SK-N-SH (cell line): ENCODE data around the gene ISYNA1. TPM values are rescaled to one million over a fixed set of nuclear protein-coding genes. Genes with fewer than 3 reads are reported as not detected.

Experiments used
- CTCF ChIA-PET: fragments of 300-600, 350-600 bp; formaldehyde crosslinking; extraction: SDS; loops from one replicate; lab custom pipeline; 2021; lab: Yijun Ruan, JAX
- POLR2A ChIA-PET: fragments of 350-600 bp; sonication (Branson Sonifier 250); formaldehyde crosslinking; extraction: SDS; loops from one replicate; lab custom pipeline; 2020; ENCODE audit warnings: antibody characterized with exemption, inconsistent platforms; lab: Yijun Ruan, JAX
- DNase-seq: peaks from one replicate; pipeline ENCODE4 v3.0.0; 2012
- H2AFZ ChIP-seq: fragments of 200-600 bp; sonication (generic); 2 replicates; pipeline ENCODE4 v1.8.1; 2016; ENCODE audit warnings: antibody characterized with exemption, mild to moderate bottlenecking, low read depth
- H3F3A ChIP-seq: fragments of 200-600 bp; sonication (generic); replicated peaks from 2 replicates; pipeline ENCODE3; 2016; ENCODE audit warnings: antibody characterized with exemption, mild to moderate bottlenecking; ENCODE audit not compliant: insufficient read depth
- H3K27ac ChIP-seq, 2 experiments: fragments of 200-500 bp in 1 of 2; fragments of 200-600 bp in 1 of 2; sonication (Bioruptor generic) in 1 of 2; sonication (generic), shearing (Covaris generic) in 1 of 2; 2 replicates each; pipeline versions ENCODE4 v1.5.1 to v1.6.1; 2014 to 2016; ENCODE audit warnings: low read depth in 2 of 2, inconsistent platforms in 1 of 2, low read length in 1 of 2, mild to moderate bottlenecking in 1 of 2, mixed read lengths in 1 of 2
- H3K27me3 ChIP-seq: fragments of 200-600 bp; sonication (generic), shearing (Covaris generic); 2 replicates; pipeline ENCODE4 v1.6.1; 2016; ENCODE audit warnings: mixed run types; ENCODE audit not compliant: insufficient read depth
- H3K36me3 ChIP-seq, 2 experiments: fragments of 200-500 bp in 1 of 2; fragments of 200-600 bp in 1 of 2; sonication (Bioruptor generic) in 1 of 2; sonication (generic) in 1 of 2; replicated peaks in 1 of 2; 2 replicates each; pipeline versions ENCODE3 to v1.5.1; 2014 to 2016; ENCODE audit warnings: low read length in 1 of 2, mild to moderate bottlenecking in 1 of 2; ENCODE audit not compliant: insufficient read depth in 2 of 2, control insufficient read depth in 1 of 2
- H3K4me1 ChIP-seq, 2 experiments: fragments of 200-500 bp in 1 of 2; fragments of 200-600 bp in 1 of 2; sonication (Bioruptor generic) in 1 of 2; sonication (generic), shearing (Covaris generic) in 1 of 2; 2 replicates each; pipeline versions ENCODE4 v1.5.1 to v1.6.1; 2014 to 2016; ENCODE audit warnings: low read depth in 1 of 2, low read length in 1 of 2, mixed run types in 1 of 2; ENCODE audit not compliant: insufficient read depth in 2 of 2, control insufficient read depth in 1 of 2
- H3K4me2 ChIP-seq: fragments of 200-600 bp; sonication (generic), shearing (Covaris generic); 2 replicates; pipeline ENCODE4 v1.6.1; 2017; ENCODE audit warnings: mixed run types
- H3K4me3 ChIP-seq, 2 experiments: fragments of 200-500 bp in 1 of 2; fragments of 200-600 bp in 1 of 2; sonication (Bioruptor generic) in 1 of 2; sonication (generic), shearing (Covaris generic) in 1 of 2; 2 replicates each; pipeline versions ENCODE4 v1.5.1 to v1.8.1; 2014 to 2016; ENCODE audit warnings: low read depth in 2 of 2, inconsistent platforms in 1 of 2, low read length in 1 of 2, mild to moderate bottlenecking in 1 of 2, mixed read lengths in 1 of 2, moderate library complexity in 1 of 2
- H3K79me2 ChIP-seq: fragments of 200-600 bp; sonication (generic); 2 replicates; pipeline ENCODE4 v1.8.1; 2017; ENCODE audit warnings: mild to moderate bottlenecking; ENCODE audit not compliant: insufficient read depth
- H3K9ac ChIP-seq: fragments of 200-600 bp; sonication (generic); 2 replicates; pipeline ENCODE4 v1.6.1; 2017; ENCODE audit warnings: mixed run types
- H3K9me2 ChIP-seq: fragments of 200-600 bp; sonication (generic); 2 replicates; pipeline ENCODE4 v1.6.1; 2017; ENCODE audit warnings: mixed run types
- H3K9me3 ChIP-seq: fragments of 200-600 bp; sonication (generic); 2 replicates; pipeline ENCODE4 v1.6.1; 2017; ENCODE audit warnings: mixed run types, mild to moderate bottlenecking, moderate library complexity
- H4K20me1 ChIP-seq: fragments of 200-600 bp; sonication (generic); 2 replicates; pipeline ENCODE4 v1.6.1; 2017; ENCODE audit warnings: mild to moderate bottlenecking, mixed run types; ENCODE audit not compliant: insufficient read depth
- CHD2 ChIP-seq: fragments of 150-350 bp; IDR thresholded peaks from 2 replicates; pipeline ENCODE4 v1.6.1; 2018; ENCODE audit warnings: low read length; ENCODE audit not compliant: partially characterized antibody
- EP300 ChIP-seq, 2 experiments: IDR thresholded peaks; 2 replicates each; pipeline versions ENCODE4 v1.4.0 to v1.6.1; 2012; ENCODE audit warnings: borderline replicate concordance in 1 of 2, low read depth in 1 of 2, low read length in 1 of 2
- EZH2phosphoT487 ChIP-seq: fragments of 200-600 bp; sonication (generic); IDR thresholded peaks from 2 replicates; pipeline ENCODE4 v1.6.1; 2017; ENCODE audit warnings: low read depth, mixed run types, mild to moderate bottlenecking, antibody characterized with exemption, moderate library complexity, borderline replicate concordance
- GABPA ChIP-seq: IDR thresholded peaks from 2 replicates; pipeline ENCODE4 v1.4.0; 2012; ENCODE audit warnings: low read depth, mild to moderate bottlenecking
- JUND ChIP-seq: IDR thresholded peaks from 2 replicates; pipeline ENCODE4 v1.4.0; 2012
- MAX ChIP-seq: IDR thresholded peaks from 2 replicates; pipeline ENCODE4 v1.4.0; 2012; ENCODE audit warnings: low read depth
- MXI1 ChIP-seq: IDR thresholded peaks from 2 replicates; pipeline ENCODE4 v1.6.1; 2012; ENCODE audit warnings: mild to moderate bottlenecking, low read depth, low read length, improper control_type of control experiment
- POLR2AphosphoS5 ChIP-seq: IDR thresholded peaks from 2 replicates; pipeline ENCODE4 v1.6.1; 2012; ENCODE audit warnings: low read depth, low read length
- REST ChIP-seq: IDR thresholded peaks from 2 replicates; pipeline ENCODE4 v1.6.1; 2012; ENCODE audit warnings: mild to moderate bottlenecking, low read depth, low read length, moderate library complexity
- RXRA ChIP-seq: IDR thresholded peaks from 2 replicates; pipeline ENCODE4 v1.4.0; 2012; ENCODE audit warnings: low read depth, mild to moderate bottlenecking, borderline replicate concordance
- SIN3A ChIP-seq: IDR thresholded peaks from 2 replicates; pipeline ENCODE4 v1.6.1; 2012; ENCODE audit warnings: low read depth, mild to moderate bottlenecking, low read length, moderate library complexity, borderline replicate concordance
- TAF1 ChIP-seq: IDR thresholded peaks from 2 replicates; pipeline ENCODE4 v1.6.1; 2012; ENCODE audit warnings: low read depth, mild to moderate bottlenecking, low read length, moderate library complexity, borderline replicate concordance
- USF2 ChIP-seq: fragments of 150-350 bp; IDR thresholded peaks from 2 replicates; pipeline ENCODE4 v1.6.1; 2017; ENCODE audit warnings: antibody characterized with exemption, low read length, low read depth, borderline replicate concordance
- WGBS: methylation state at CpG from one replicate; pipeline ENCODE4 v1.1.6; 2017; ENCODE audit warnings: low lambda C conversion rate; 5-methylcytosine and 5-hydroxymethylcytosine counted together
- polyA plus RNA-seq, 3 experiments: library from polyadenylated mRNA; depleted of rRNA; stranded (reverse); fragments of >200 nt; gene quantifications; 2 replicates each; pipeline ENCODE4 v1.2.3, GENCODE V29; 2012

ISYNA1 gene
- polyA plus RNA-seq, 1 of the 3 experiments (the other 2 are of a cell fraction): 48.0 TPM

GRCh38 chr19:18418029-18418482, 19.9 kb downstream of the ISYNA1 start:
- H3K9ac ChIP-seq: no peak overlapping the region; the same call in 1 of the 2 replicates
- peak overlapping the region in 1 of 2 experiments; percentile 21; a peak in 2 of 4 replicates for H3K4me3 ChIP-seq
- peaks cover 0 to 3% of the 10 kb centered on the region in 2 experiments for H3K36me3 ChIP-seq
- POLR2A ChIA-PET: interaction anchor here (0.9 to 2.2 kb wide), 4 partner anchors 11 to 171 kb away, joined by 3 to 13 read pairs (median 4); no protein-coding TSS in a partner anchor
- peak overlapping the region; percentile 84; the same call in 1 of the 2 replicates for H3K4me2 ChIP-seq
- peaks cover 24% of the 10 kb centered on the region; the same call in 1 of the 2 replicates for H4K20me1 ChIP-seq
- H3K27ac ChIP-seq: peak overlapping the region; percentile 89 to 93; a peak in 3 of 4 replicates
- H3K4me1 ChIP-seq: peaks cover 44 to 53% of the 10 kb centered on the region in 2 experiments; a peak in 3 of 4 replicates
- H3K79me2 ChIP-seq: peaks cover 39% of the 10 kb centered on the region
- no peaks in the 10 kb centered on the region for H3K27me3 ChIP-seq
- TF ChIP-seq RXRA: no peak
- TF ChIP-seq REST: no peak
- H2AFZ ChIP-seq: peak overlapping the region; percentile 49; the same call in 1 of the 2 replicates
- H3K9me3 ChIP-seq: no peaks in the 10 kb centered on the region
- H3F3A ChIP-seq: peaks cover 22% of the 10 kb centered on the region
- CTCF ChIA-PET: interaction anchor here (0.8 to 12.1 kb wide), 10 partner anchors 9 to 138 kb away, joined by 3 to 217 read pairs (median 5); partner anchors contain the start of genes GDF15, JUND and LSM4
- no peaks in the 10 kb centered on the region for H3K9me2 ChIP-seq
- WGBS: 66% methylated on average over 24 of the region's 30 CpGs
- no peak for DNase-seq

- CTCF ChIA-PET: interaction anchor here (0.9 to 12.1 kb wide), 9 partner anchors 15 to 137 kb away, joined by 3 to 217 read pairs (median 5); partner anchors contain the start of genes GDF15, JUND and LSM4
- DNase-seq: peak; percentile 91
- Histone ChIP-seq H3K9me2 (no peaks in the 10 kb centered on the region), H3K27ac (peak overlapping the region; percentile 89 to 93), H3K27me3 (no peaks in the 10 kb centered on the region), H3K4me2 (peak overlapping the region; percentile 84), H2AFZ (peak overlapping the region; percentile 49; the same call in 1 of the 2 replicates), H3K4me3 (peak overlapping the region; percentile 45 to 50), H3K79me2 (peaks cover 33% of the 10 kb centered on the region), H3K36me3 (peaks cover 0 to under 1% of the 10 kb centered on the region in 2 experiments), H3F3A (peaks cover 22% of the 10 kb centered on the region), H3K9me3 (no peaks in the 10 kb centered on the region), H3K9ac (peak overlapping the region; percentile 79), H3K4me1 (peaks cover 44 to 53% of the 10 kb centered on the region in 2 experiments; a peak in 3 of 4 replicates), H4K20me1 (peaks cover 18% of the 10 kb centered on the region; the same call in 1 of the 2 replicates)
- 7% methylated on average over 9 of the region's 53 CpGs for WGBS
- POLR2A ChIA-PET: interaction anchor here (0.9 to 1.9 kb wide), 7 partner anchors 11 to 212 kb away, joined by 3 to 6 read pairs (median 3); no protein-coding TSS in a partner anchor
- TF ChIP-seq CHD2 (peak; percentile 32), USF2 (no peak), EP300 (IDR thresholded peaks at IDR 0.05; ENCODE audit: borderline replicate concordance in 1 of 2, low read depth in 1 of 2, low read length in 1 of 2) (peak in 1 of 2 experiments; percentile 45; a peak in 1 of 4 replicates), GABPA (peak; percentile 75), EZH2phosphoT487 (no peak), JUND (no peak), MXI1 (no peak; the same call in 1 of the 2 replicates), MAX (0 out of 2 replicates have a peak, but pooled peaks have one; percentile 15), REST (no peak), TAF1 (peak; percentile 42; the same call in 1 of the 2 replicates), SIN3A (0 out of 2 replicates have a peak, but pooled peaks have one; percentile 10), POLR2AphosphoS5 (peak; percentile 35; the same call in 1 of the 2 replicates)
Observed at GRCh38 chr19:18417250-18418028, 20.5 kb downstream of the ISYNA1 start.
